Bronchial epithelial cell (primary cell): ENCODE measurements around the gene C6orf89. TPM values are rescaled to one million over a fixed set of nuclear protein-coding genes. Genes with fewer than 3 reads are reported as not detected.

ENCODE experiments used
- DNase-seq: peaks from one replicate; pipeline ENCODE4 v3.0.0-alpha.2; 2010; ENCODE audit warnings: low read depth
- FAIRE-seq: peaks from 2 replicates; lab custom pipeline; 2011; peaks lifted over from hg19 to GRCh38; lab: Jason Lieb, UNC
- H3K27me3 ChIP-seq: 2 replicates; pipeline ENCODE4 v1.5.1; 2011; ENCODE audit warnings: low read length; ENCODE audit not compliant: control insufficient read depth, insufficient read depth
- H3K36me3 ChIP-seq: 2 replicates; pipeline ENCODE4 v1.5.1; 2011; ENCODE audit warnings: low read length; ENCODE audit not compliant: control insufficient read depth, insufficient read depth
- H3K4me3 ChIP-seq: 2 replicates; pipeline ENCODE4 v1.5.1; 2011; ENCODE audit warnings: mild to moderate bottlenecking, low read depth, low read length, control low read depth
- CTCF ChIP-seq: IDR thresholded peaks from 2 replicates; pipeline ENCODE4 v1.5.1; 2011; ENCODE audit warnings: mild to moderate bottlenecking, moderate library complexity, low read length, control low read depth, inconsistent platforms; ENCODE audit not compliant: insufficient read depth, severe bottlenecking
- total RNA-seq: library from RNA; depleted of rRNA; stranded (reverse); fragments of >200 nt; gene quantifications from 2 replicates; pipeline ENCODE4 v1.2.1, GENCODE V29; 2014

Gene C6orf89
- total RNA-seq, 1 donor from 2014 or later, result 21.9 TPM

GRCh38 chr6:36857325-36857724, 28.4 kb upstream of the C6orf89 start:
- Histone ChIP-seq H3K27me3 (no peaks in the 10 kb centered on the region), H3K36me3 (no peaks in the 10 kb centered on the region), H3K4me3 (no peak overlapping the region)
- FAIRE-seq (no peak), DNase-seq (no peak)
- no peak for TF ChIP-seq CTCF

GRCh38 chr6:36858407-36858981, 27.3 kb upstream of the C6orf89 start:
- no peak for TF ChIP-seq CTCF
- no peaks in the 10 kb centered on the region for H3K36me3 ChIP-seq
- H3K4me3 ChIP-seq, result no peak overlapping the region
- DNase-seq (no peak), FAIRE-seq (no peak)
- H3K27me3 ChIP-seq, result no peaks in the 10 kb centered on the region

GRCh38 chr6:36860126-36860525, 25.6 kb upstream of the C6orf89 start:
- FAIRE-seq (no peak), DNase-seq (no peak)
- Histone ChIP-seq H3K4me3 (no peak overlapping the region), H3K27me3 (no peaks in the 10 kb centered on the region), H3K36me3 (no peaks in the 10 kb centered on the region)
- TF ChIP-seq CTCF, result no peak

- Histone ChIP-seq H3K4me3 (no peak overlapping the region), H3K36me3 (peaks cover 1% of the 10 kb centered on the region), H3K27me3 (no peaks in the 10 kb centered on the region)
- no peak for TF ChIP-seq CTCF
- FAIRE-seq (peak; percentile 99), DNase-seq (peak; percentile 94)
Observed at GRCh38 chr6:36862164-36862847, 23.4 kb upstream of the C6orf89 start.

GRCh38 chr6:36862848-36863382, 22.8 kb upstream of the C6orf89 start:
- no peak for TF ChIP-seq CTCF
- H3K4me3 ChIP-seq, result no peak overlapping the region
- FAIRE-seq (no peak), DNase-seq (no peak)
- peaks cover 1% of the 10 kb centered on the region for H3K36me3 ChIP-seq
- no peaks in the 10 kb centered on the region for H3K27me3 ChIP-seq
